K562 (cell line): Measurements from ENCODE around the gene SET. TPM values are rescaled to one million over a fixed set of nuclear protein-coding genes. Genes with fewer than 3 reads are reported as not detected.
A peak's percentile ranks its signal among the peaks of the same experiment; 100 is the strongest.

Experiments used
- ATAC-seq: fragments of 200-7000 bp; cut with Tn5 transposase; 3 replicates; pipeline ENCODE4 v1.9.1; 2020; ENCODE audit warnings: moderate library complexity
- BruUV-seq: library from RNA; stranded (reverse); fragments of 400-500 nt; replicated peaks from 2 replicates; lab custom pipeline; 2021; lab: Mats Ljungman, UMichigan
- CTCF ChIA-PET: fragments of 300-600 bp; formaldehyde crosslinking; extraction: SDS; loops from one replicate; lab custom pipeline; 2021; ENCODE audit warnings: low intra/inter-chr PET ratio; lab: Yijun Ruan, JAX
- POLR2A ChIA-PET: fragments of 300-600, 350-650 bp; sonication (Branson Sonifier 250); formaldehyde crosslinking; extraction: SDS; loops from one replicate; lab custom pipeline; 2021; ENCODE audit warnings: antibody characterized with exemption, inconsistent platforms; lab: Yijun Ruan, JAX
- DNase-seq, 4 experiments: peaks; one replicate each; pipeline versions ENCODE4 v3.0.0 to v3.0.0-alpha.2; 2011 to 2018; ENCODE audit warnings: low spot score in 3 of 4, mixed read lengths in 3 of 4; ENCODE audit errors: extremely low read depth in 1 of 4
- FAIRE-seq: peaks from 2 replicates; lab custom pipeline; 2011; peaks lifted over from hg19 to GRCh38; lab: Jason Lieb, UNC
- H2AFZ ChIP-seq: 2 replicates; pipeline ENCODE4 v1.6.0; 2011; ENCODE audit warnings: low read depth, low read length, control low read depth, inconsistent platforms
- H3K27ac ChIP-seq: fragments of 200-600 bp; 3 replicates; pipeline ENCODE4 v1.8.0; 2011; ENCODE audit warnings: low read depth, mild to moderate bottlenecking, control low read depth, inconsistent platforms, low read length, moderate library complexity, mixed read lengths; ENCODE audit errors: extremely low read depth
- H3K27me3 ChIP-seq, 2 experiments: fragments of 300-600 bp in 1 of 2; 2 replicates in 1 of 2; 3 replicates in 1 of 2; pipeline versions ENCODE4 v1.6.0 to v1.8.0; 2011; ENCODE audit warnings: inconsistent platforms in 2 of 2, low read length in 2 of 2, mild to moderate bottlenecking in 1 of 2, mixed read lengths in 1 of 2, moderate library complexity in 1 of 2; ENCODE audit not compliant: control insufficient read depth in 2 of 2, insufficient read depth in 2 of 2
- H3K36me3 ChIP-seq: fragments of 300-600 bp; 3 replicates; pipeline ENCODE4 v1.8.0; 2011; ENCODE audit warnings: mild to moderate bottlenecking, low read length, inconsistent platforms; ENCODE audit not compliant: control insufficient read depth, insufficient read depth
- H3K4me1 ChIP-seq, 2 experiments: fragments of 200-600 bp in 1 of 2; replicated peaks in 1 of 2; 2 replicates in 1 of 2; 3 replicates in 1 of 2; pipeline versions ENCODE4 v1.5.1 to v1.8.0; 2011; ENCODE audit warnings: inconsistent platforms in 2 of 2, low read length in 2 of 2, mild to moderate bottlenecking in 1 of 2, mixed read lengths in 1 of 2, moderate library complexity in 1 of 2; ENCODE audit not compliant: control insufficient read depth in 2 of 2, insufficient read depth in 2 of 2
- H3K4me2 ChIP-seq: 2 replicates; pipeline ENCODE4 v1.6.1; 2011; ENCODE audit warnings: low read length, control low read depth, inconsistent platforms, mixed read lengths; ENCODE audit not compliant: insufficient read depth
- H3K4me3 ChIP-seq: fragments of 200-600 bp; sonication (generic), shearing (Covaris generic); 2 replicates; pipeline ENCODE4 v1.5.1; 2016; ENCODE audit warnings: control low read depth, inconsistent platforms
- H3K79me2 ChIP-seq: fragments of 200-600 bp; 3 replicates; pipeline ENCODE4 v1.8.0; 2011; ENCODE audit warnings: low read length, inconsistent platforms; ENCODE audit not compliant: control insufficient read depth, insufficient read depth
- H3K9ac ChIP-seq, 2 experiments: 2 replicates each; pipeline versions ENCODE4 v1.6.0 to v1.6.1; 2011; ENCODE audit warnings: low read depth in 2 of 2, low read length in 2 of 2, control low read depth in 1 of 2, inconsistent platforms in 1 of 2, mild to moderate bottlenecking in 1 of 2, mixed read lengths in 1 of 2; ENCODE audit not compliant: insufficient read depth in 1 of 2
- H3K9me1 ChIP-seq: one replicate; pipeline ENCODE4 v1.6.0; 2011; ENCODE audit warnings: inconsistent platforms, mild to moderate bottlenecking, low read length, moderate library complexity; ENCODE audit not compliant: control insufficient read depth, insufficient read depth
- H3K9me3 ChIP-seq: replicated peaks from 2 replicates; pipeline ENCODE4 v1.5.1; 2011; ENCODE audit warnings: low read depth, low read length, inconsistent platforms; ENCODE audit not compliant: control insufficient read depth, insufficient read depth
- H4K20me1 ChIP-seq: replicated peaks from 2 replicates; pipeline ENCODE4 v1.6.1; 2011; ENCODE audit warnings: low read length, inconsistent platforms, mixed read lengths; ENCODE audit not compliant: control insufficient read depth, insufficient read depth
- KDM4B ChIP-seq, 2 experiments: fragments of 450-650 bp in 1 of 2; sonication (generic) in 1 of 2; IDR thresholded peaks; 2 replicates each; pipeline ENCODE4 v1.6.1; 2016 to 2017; ENCODE audit warnings: borderline replicate concordance in 2 of 2, antibody characterized with exemption in 1 of 2, low read depth in 1 of 2, mild to moderate bottlenecking in 1 of 2
- POLR2G ChIP-seq: fragments of 200-400 bp; formaldehyde crosslinking; IDR thresholded peaks from 2 replicates; pipeline ENCODE4 v1.6.1; 2017; ENCODE audit warnings: low read depth, mild to moderate bottlenecking, antibody characterized with exemption, low read length, moderate library complexity
- RBFOX2 ChIP-seq: fragments of 200-400 bp; formaldehyde crosslinking; IDR thresholded peaks from 2 replicates; pipeline ENCODE4 v1.6.1; 2017; ENCODE audit warnings: low read depth, mild to moderate bottlenecking, low read length, moderate library complexity
- WGBS: fragments of 100-300 bp; shearing (Covaris generic); methylation state at CpG from one replicate; pipeline ENCODE4 v1.1.6; 2016; ENCODE audit warnings: low coverage, mixed read lengths; ENCODE audit not compliant: insufficient coverage; ENCODE audit errors: missing lambda C conversion rate; 5-methylcytosine and 5-hydroxymethylcytosine counted together
- in situ Hi-C: fragments of 300-500 bp; cut with MboI; formaldehyde crosslinking; loops from 4 replicates; pipeline ENCODE4 v1.15.0; 2018; ENCODE audit warnings: inconsistent platforms, mixed read lengths
- intact Hi-C: fragments of 100-400 bp; cut with micrococcal nuclease; formaldehyde crosslinking; loops from 2 replicates; pipeline ENCODE4 v1.14.2; 2022
- polyA plus RNA-seq, 8 experiments: library from polyadenylated mRNA; depleted of rRNA in 4 of 8; stranded (reverse) in 5 of 8; unstranded in 3 of 8; fragments of >200 nt; fragmentation: Nextera tagmentation in 2 of 8; fragmentation: Illumina TruSeq in 1 of 8; extraction: Ambion mirVana in 2 of 8; extraction: Trizol in 1 of 8; gene quantifications; 2 replicates each; pipeline versions ENCODE4 v1.2.1 to v1.2.3, GENCODE V29; 2011 to 2014; ENCODE audit warnings: inconsistent platforms in 1 of 8, missing spikeins in 1 of 8
- total RNA-seq, 7 experiments: library from RNA; depleted of rRNA in 6 of 7; stranded (reverse); fragments of >200 nt in 6 of 7; fragmentation: Illumina TruSeq in 2 of 7; extraction: Trizol in 2 of 7; gene quantifications; 2 replicates each; pipeline versions ENCODE4 v1.2.1 to v1.2.3, GENCODE V29; 2011 to 2021; ENCODE audit warnings: low replicate concordance in 1 of 7
- TF ChIP-seq, protein P1 (sequence below): sonication (generic); formaldehyde crosslinking; IDR thresholded peaks from 2 replicates; pipeline ENCODE4 v1.8.1; 2023; ENCODE audit warnings: mild to moderate bottlenecking, missing genetic modification reagents

Gene SET
- total and polyA plus RNA-seq, 9 of the 15 experiments (the other 6 are each of a cell fraction or from before 2014, with no cell fraction given): 404 to 1,447 (median 907) TPM

GRCh38 chr9:128705051-128705965 lies 16.3 kb downstream of the SET start:
- POLR2A ChIA-PET: interaction anchor here (0.5 to 2.3 kb wide), 6 partner anchors 8 to 299 kb away, joined by 3 to 9 read pairs (median 4); partner anchors contain the start of gene SET
- no peak for DNase-seq

More at GRCh38 chr9:128705051-128705965, 16.3 kb downstream of the SET start:
- Histone ChIP-seq H3K9me1 (no peaks in the 10 kb centered on the region), H3K79me2 (peaks cover 24% of the 10 kb centered on the region), H2AFZ (no peak overlapping the region), H3K4me3 (no peak overlapping the region), H3K9me3 (no peaks in the 10 kb centered on the region), H3K4me2 (no peak overlapping the region), H3K9ac (peak overlapping the region in 1 of 2 experiments; percentile 61; a peak in 2 of 4 replicates), H3K4me1 (peaks cover 9 to 43% of the 10 kb centered on the region in 2 experiments), H4K20me1 (no peaks in the 10 kb centered on the region), H3K27ac (no peak overlapping the region), H3K36me3 (peaks cover 41% of the 10 kb centered on the region; the same call in 2 of the 3 replicates), H3K27me3 (no peaks in the 10 kb centered on the region)
- BruUV-seq: no TSS peak
- no peak for FAIRE-seq
- no peak for ATAC-seq
- WGBS: 94% methylated on average over 32 of the region's 36 CpGs
- in situ Hi-C loops: no loop called here
- CTCF ChIA-PET: no interaction called here
- TF ChIP-seq POLR2G (peak; percentile 53), RBFOX2 (peak; percentile 36; the same call in 1 of the 2 replicates), KDM4B (IDR thresholded peaks at IDR 0.05; ENCODE audit: borderline replicate concordance in 2 of 2, low read depth in 1 of 2) (no peak)
- TF ChIP-seq, protein P1, sequence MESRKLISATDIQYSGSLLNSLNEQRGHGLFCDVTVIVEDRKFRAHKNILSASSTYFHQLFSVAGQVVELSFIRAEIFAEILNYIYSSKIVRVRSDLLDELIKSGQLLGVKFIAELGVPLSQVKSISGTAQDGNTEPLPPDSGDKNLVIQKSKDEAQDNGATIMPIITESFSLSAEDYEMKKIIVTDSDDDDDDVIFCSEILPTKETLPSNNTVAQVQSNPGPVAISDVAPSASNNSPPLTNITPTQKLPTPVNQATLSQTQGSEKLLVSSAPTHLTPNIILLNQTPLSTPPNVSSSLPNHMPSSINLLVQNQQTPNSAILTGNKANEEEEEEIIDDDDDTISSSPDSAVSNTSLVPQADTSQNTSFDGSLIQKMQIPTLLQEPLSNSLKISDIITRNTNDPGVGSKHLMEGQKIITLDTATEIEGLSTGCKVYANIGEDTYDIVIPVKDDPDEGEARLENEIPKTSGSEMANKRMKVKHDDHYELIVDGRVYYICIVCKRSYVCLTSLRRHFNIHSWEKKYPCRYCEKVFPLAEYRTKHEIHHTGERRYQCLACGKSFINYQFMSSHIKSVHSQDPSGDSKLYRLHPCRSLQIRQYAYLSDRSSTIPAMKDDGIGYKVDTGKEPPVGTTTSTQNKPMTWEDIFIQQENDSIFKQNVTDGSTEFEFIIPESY: peak; percentile 95
- intact Hi-C loops: no loop called here
